ENCODE results near the gene SPEM3.
"Not testable (repeated sequence)": the region's sequence is repeated elsewhere in the genome, so short reads cannot be mapped to it uniquely, and the experiment has no call there.

SPEM3 gene

GRCh38 chr17:7443499-7444485, 15.1 kb downstream of the SPEM3 start:
- no peak for DNase-seq

GRCh38 chr17:7444682-7445618, 16.3 kb downstream of the SPEM3 start, which contains the start of gene CHRNB1:
Gene CHRNB1 (plus strand): TSS chr17:7445061. CDS start chr17:7445128, 67 bp downstream.
- no peak for DNase-seq

- DNase-seq, result no peak
These were observed 16.9 kb downstream of the SPEM3 start for GRCh38 chr17:7445619-7445968.

- DNase-seq, result no peak
These were observed 19.8 kb downstream of the SPEM3 start for GRCh38 chr17:7448461-7448860.

- DNase-seq, result no peak
These were observed 31.4 kb downstream of the SPEM3 start for GRCh38 chr17:7459961-7460545.

- no peak for DNase-seq
These were observed 32.4 kb downstream of the SPEM3 start for GRCh38 chr17:7460850-7461660.

GRCh38 chr17:7462474-7463371, 34.1 kb downstream of the SPEM3 start:
- DNase-seq, result no peak

GRCh38 chr17:7463372-7463846, 34.8 kb downstream of the SPEM3 start:
- no peak for DNase-seq

- DNase-seq, result no peak
These were observed 35.4 kb downstream of the SPEM3 start for GRCh38 chr17:7464081-7464480.

- DNase-seq, result no peak
These were observed 37.1 kb downstream of the SPEM3 start for GRCh38 chr17:7465597-7466275.

GRCh38 chr17:7466318-7466638, 37.6 kb downstream of the SPEM3 start:
- DNase-seq, result no peak

GRCh38 chr17:7466639-7467341, 38.1 kb downstream of the SPEM3 start:
- DNase-seq, result no peak

GRCh38 chr17:7467498-7467897, 38.8 kb downstream of the SPEM3 start:
- DNase-seq, result no peak

- DNase-seq, result no peak
These were observed 39.6 kb downstream of the SPEM3 start for GRCh38 chr17:7468290-7468689.

- DNase-seq, result no peak
These were observed 40.2 kb downstream of the SPEM3 start for GRCh38 chr17:7468804-7469389.

GRCh38 chr17:7469843-7470242, 41.2 kb downstream of the SPEM3 start:
- DNase-seq, result not testable (repeated sequence)

GRCh38 chr17:7470457-7470973, 41.9 kb downstream of the SPEM3 start:
- DNase-seq, result not testable (repeated sequence)

- DNase-seq, result no peak
These were observed 43.1 kb downstream of the SPEM3 start for GRCh38 chr17:7471729-7472128.

GRCh38 chr17:7474767-7475166, 46.1 kb downstream of the SPEM3 start:
- DNase-seq, result not testable (repeated sequence)
